Osteoblast (primary cell): Measurements from ENCODE around the gene SLC30A3. TPM values are rescaled to one million over a fixed set of nuclear protein-coding genes. Genes with fewer than 3 reads are reported as not detected.

ENCODE experiments used
- DNase-seq: peaks from one replicate; pipeline ENCODE4 v3.0.0; 2011; ENCODE audit warnings: low spot score, mixed read lengths; ENCODE audit not compliant: insufficient read length; ENCODE audit errors: missing footprints
- H2AFZ ChIP-seq: 2 replicates; pipeline ENCODE4 v1.6.0; 2011; ENCODE audit warnings: mild to moderate bottlenecking, low read length
- H3K27ac ChIP-seq: 2 replicates; pipeline ENCODE4 v1.5.1; 2011; ENCODE audit warnings: mild to moderate bottlenecking, low read depth, low read length, moderate library complexity
- H3K27me3 ChIP-seq: 2 replicates; pipeline ENCODE4 v1.6.0; 2012; ENCODE audit warnings: mild to moderate bottlenecking, control low read depth, inconsistent platforms, low read length, moderate library complexity; ENCODE audit not compliant: insufficient read depth
- H3K36me3 ChIP-seq: 2 replicates; pipeline ENCODE4 v1.5.1; 2011; ENCODE audit warnings: mild to moderate bottlenecking, low read length, control low read depth, moderate library complexity; ENCODE audit not compliant: insufficient read depth
- H3K4me1 ChIP-seq: 2 replicates; pipeline ENCODE4 v1.5.1; 2011; ENCODE audit warnings: mild to moderate bottlenecking, low read length, control low read depth, moderate library complexity; ENCODE audit not compliant: insufficient read depth
- H3K4me2 ChIP-seq: 2 replicates; pipeline ENCODE4 v1.6.0; 2011; ENCODE audit warnings: mild to moderate bottlenecking, low read length; ENCODE audit not compliant: insufficient read depth
- H3K4me3 ChIP-seq: fragments of 200-600 bp; sonication (generic); 3 replicates; pipeline ENCODE4 v1.5.1; 2012; ENCODE audit warnings: mild to moderate bottlenecking, low read length, inconsistent platforms; ENCODE audit not compliant: insufficient read depth
- H3K79me2 ChIP-seq: 2 replicates; pipeline ENCODE4 v1.6.0; 2012; ENCODE audit warnings: mild to moderate bottlenecking, low read length, control low read depth, inconsistent platforms; ENCODE audit not compliant: insufficient read depth
- H3K9me3 ChIP-seq: 2 replicates; pipeline ENCODE4 v1.5.1; 2011; ENCODE audit warnings: low read depth, low read length, control low read depth
- H4K20me1 ChIP-seq: 2 replicates; pipeline ENCODE4 v1.6.0; 2012; ENCODE audit warnings: mild to moderate bottlenecking, low read length, control low read depth; ENCODE audit not compliant: insufficient read depth
- CTCF ChIP-seq: IDR thresholded peaks from 2 replicates; pipeline ENCODE4 v1.5.1; 2011; ENCODE audit warnings: mild to moderate bottlenecking, low read depth, low read length, moderate library complexity; ENCODE audit errors: extremely low read depth
- total RNA-seq: library from RNA; depleted of rRNA; stranded (reverse); fragments of >200 nt; gene quantifications from 2 replicates; pipeline ENCODE4 v1.2.3, GENCODE V29; 2012

The SLC30A3 gene
- total RNA-seq, 1 donor = under 0.01 TPM

- TF ChIP-seq CTCF = no peak
- no peaks in the 10 kb centered on the region for H3K79me2 ChIP-seq
- peaks cover 77% of the 10 kb centered on the region for H3K27me3 ChIP-seq
- peak; percentile 59 for DNase-seq
- H3K4me3 ChIP-seq = no peak overlapping the region
- H3K36me3 ChIP-seq = no peaks in the 10 kb centered on the region
- no peaks in the 10 kb centered on the region for H3K4me1 ChIP-seq
- no peak overlapping the region for H3K27ac ChIP-seq
- peaks cover 2% of the 10 kb centered on the region for H4K20me1 ChIP-seq
- no peaks in the 10 kb centered on the region for H3K9me3 ChIP-seq
- H3K4me2 ChIP-seq = no peak overlapping the region
- H2AFZ ChIP-seq = no peak overlapping the region
These were observed 2.7 kb upstream of the SLC30A3 start for GRCh38 chr2:27265536-27265870.

- peaks cover 82% of the 10 kb centered on the region for H3K27me3 ChIP-seq
- peak; percentile 96 for DNase-seq
- H3K4me2 ChIP-seq = peak overlapping the region; percentile 55
- H4K20me1 ChIP-seq = peaks cover 2% of the 10 kb centered on the region
- no peaks in the 10 kb centered on the region for H3K4me1 ChIP-seq
- H3K9me3 ChIP-seq = no peaks in the 10 kb centered on the region
- H3K79me2 ChIP-seq = no peaks in the 10 kb centered on the region
- H3K27ac ChIP-seq = no peak overlapping the region
- peak overlapping the region; percentile 42 for H3K4me3 ChIP-seq
- H3K36me3 ChIP-seq = no peaks in the 10 kb centered on the region
- TF ChIP-seq CTCF = peak; percentile 34
- no peak overlapping the region for H2AFZ ChIP-seq
These were observed 2.1 kb upstream of the SLC30A3 start for GRCh38 chr2:27264753-27265535.

- peak; percentile 77 for DNase-seq
- Histone ChIP-seq H4K20me1 (peaks cover 2% of the 10 kb centered on the region), H3K4me1 (no peaks in the 10 kb centered on the region), H3K27ac (no peak overlapping the region), H3K9me3 (no peaks in the 10 kb centered on the region), H3K4me3 (no peak overlapping the region), H3K27me3 (peaks cover 88% of the 10 kb centered on the region), H3K4me2 (no peak overlapping the region), H3K79me2 (no peaks in the 10 kb centered on the region), H3K36me3 (no peaks in the 10 kb centered on the region), H2AFZ (no peak overlapping the region)
- no peak for TF ChIP-seq CTCF
These were observed 1.5 kb upstream of the SLC30A3 start for GRCh38 chr2:27264253-27264752.
